BJ (cell line): Measurements from ENCODE around the gene CACNA2D2. TPM values are rescaled to one million over a fixed set of nuclear protein-coding genes. Genes with fewer than 3 reads are reported as not detected.

Source experiments
- CTCF ChIA-PET: fragments of 350-600 bp; formaldehyde crosslinking; extraction: SDS; loops from one replicate; lab custom pipeline; 2021; ENCODE audit warnings: antibody characterized with exemption, inconsistent platforms; lab: Yijun Ruan, JAX
- POLR2A ChIA-PET: fragments of 300-600 bp; sonication (Branson Sonifier 250); formaldehyde crosslinking; extraction: SDS; loops from one replicate; lab custom pipeline; 2021; ENCODE audit warnings: antibody characterized with exemption; lab: Charles Lee
- DNase-seq: peaks from one replicate; pipeline ENCODE4 v3.0.0-alpha.2; 2011; ENCODE audit warnings: low read depth
- H3K27me3 ChIP-seq: 2 replicates; pipeline ENCODE4 v1.6.0; 2011; ENCODE audit warnings: low read length; ENCODE audit not compliant: control insufficient read depth, insufficient read depth
- H3K36me3 ChIP-seq: 2 replicates; pipeline ENCODE4 v1.5.1; 2011; ENCODE audit warnings: low read length; ENCODE audit not compliant: control insufficient read depth, insufficient read depth
- H3K4me3 ChIP-seq: 2 replicates; pipeline ENCODE4 v1.5.1; 2011; ENCODE audit warnings: low read depth, mild to moderate bottlenecking, control low read depth, low read length
- CTCF ChIP-seq: IDR thresholded peaks from 2 replicates; pipeline ENCODE4 v1.5.1; 2011; ENCODE audit warnings: low read depth, mild to moderate bottlenecking, control low read depth, inconsistent platforms, low read length, moderate library complexity; ENCODE audit not compliant: insufficient read depth
- polyA plus RNA-seq: library from polyadenylated mRNA; depleted of rRNA; stranded (reverse); fragments of >200 nt; gene quantifications from 2 replicates; pipeline ENCODE4 v1.2.3, GENCODE V29; 2011

The CACNA2D2 gene
- polyA plus RNA-seq, 1 experiment, result 0.11 TPM

DNA sequence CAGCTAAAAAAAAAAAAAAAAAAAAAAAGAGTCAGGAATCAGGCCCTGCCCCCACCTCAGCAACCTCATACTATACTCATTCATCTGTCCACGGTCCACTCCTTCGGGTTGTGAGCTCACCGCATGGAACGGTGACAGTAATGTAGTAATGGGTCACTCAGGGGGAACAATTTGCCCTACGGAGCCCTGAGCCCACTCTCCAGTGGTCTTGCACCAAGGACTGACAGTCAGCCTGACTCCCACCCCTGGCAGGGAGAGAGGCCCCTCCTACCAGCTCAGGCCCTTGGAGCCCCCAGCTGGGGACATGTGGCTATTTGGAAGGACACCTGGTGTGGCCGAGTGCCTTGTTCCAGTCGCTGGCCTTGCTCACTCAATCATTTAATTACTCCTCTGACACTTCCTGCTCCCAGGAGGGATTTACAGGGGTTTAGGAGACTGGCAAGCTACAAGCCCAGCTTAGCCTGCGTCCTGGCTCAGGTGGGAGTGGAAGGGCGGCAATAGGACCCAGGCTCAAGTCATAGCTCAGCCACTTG is 19.9 kb upstream of the CACNA2D2 start:
- no peak for DNase-seq
- no peak for TF ChIP-seq CTCF
- H3K36me3 ChIP-seq, result no peaks in the 10 kb centered on the region
- peaks cover 10% of the 10 kb centered on the region for H3K27me3 ChIP-seq
- no peak overlapping the region for H3K4me3 ChIP-seq
- ChIA-PET POLR2A (no interaction called here), CTCF (interaction anchor here (0.9 to 5.3 kb wide), 4 partner anchors 8 to 91 kb away, joined by 3 to 46 read pairs (median 12); no protein-coding TSS in a partner anchor)

- no peaks in the 10 kb centered on the region for H3K36me3 ChIP-seq
- no peak for TF ChIP-seq CTCF
- DNase-seq, result no peak
- CTCF ChIA-PET, result interaction anchor here (1.0 to 5.3 kb wide), 8 partner anchors 9 to 29 kb away, joined by 3 to 46 read pairs (median 4); no protein-coding TSS in a partner anchor
- no peak overlapping the region for H3K4me3 ChIP-seq
- POLR2A ChIA-PET, result no interaction called here
- peaks cover 11% of the 10 kb centered on the region for H3K27me3 ChIP-seq
Observed at GRCh38 chr3:50521572-50521971, 18.1 kb upstream of the CACNA2D2 start.

- CTCF ChIA-PET, result interaction anchor here (0.9 to 5.3 kb wide), 5 partner anchors 11 to 30 kb away, joined by 3 to 46 read pairs (median 4); no protein-coding TSS in a partner anchor
- Histone ChIP-seq H3K27me3 (peaks cover 16% of the 10 kb centered on the region), H3K4me3 (no peak overlapping the region), H3K36me3 (no peaks in the 10 kb centered on the region)
- no peak for TF ChIP-seq CTCF
- DNase-seq, result no peak
- POLR2A ChIA-PET, result no interaction called here
Observed at GRCh38 chr3:50520849-50521248, 17.4 kb upstream of the CACNA2D2 start.

DNA sequence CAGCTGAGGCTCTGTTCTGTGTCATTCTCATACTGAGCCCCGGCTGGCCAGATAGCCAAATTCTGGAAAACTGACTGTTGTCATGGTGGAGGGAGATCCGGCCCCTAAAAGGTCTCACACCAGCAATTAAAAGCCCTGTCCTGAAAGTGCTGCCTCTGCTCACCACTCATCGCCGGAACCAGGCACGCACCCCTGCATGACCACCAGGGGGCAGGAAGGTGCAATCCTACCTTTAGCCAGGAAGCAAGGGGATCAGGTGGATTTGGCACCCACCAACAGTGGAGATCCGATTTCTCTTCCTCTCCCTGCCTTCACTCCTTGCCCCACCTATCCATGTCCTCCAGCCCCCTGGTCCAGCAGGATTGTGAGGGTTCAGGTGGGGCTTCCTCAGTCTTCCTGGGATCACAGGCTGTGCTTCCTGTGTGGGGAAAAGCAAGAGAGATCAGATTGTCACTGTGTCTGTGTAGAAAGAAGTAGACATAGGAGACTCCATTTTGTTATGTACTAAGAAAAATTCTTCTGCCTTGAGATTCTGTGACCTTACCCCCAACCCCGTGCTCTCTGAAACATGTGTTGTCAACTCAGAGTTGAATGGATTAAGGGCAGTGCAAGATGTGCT is 16.1 kb upstream of the CACNA2D2 start:
- peak; percentile 94 for TF ChIP-seq CTCF
- H3K36me3 ChIP-seq, result no peaks in the 10 kb centered on the region
- ChIA-PET CTCF (interaction anchor here (0.6 to 2.8 kb wide), 12 partner anchors 10 to 162 kb away, joined by 3 to 22 read pairs (median 6); no protein-coding TSS in a partner anchor), POLR2A (no interaction called here)
- H3K4me3 ChIP-seq, result no peak overlapping the region
- peaks cover 16% of the 10 kb centered on the region for H3K27me3 ChIP-seq
- no peak for DNase-seq

GRCh38 chr3:50518436-50518835 is 15.0 kb upstream of the CACNA2D2 start:
- no peak for TF ChIP-seq CTCF
- no peak for DNase-seq
- Histone ChIP-seq H3K27me3 (peaks cover 23% of the 10 kb centered on the region), H3K36me3 (no peaks in the 10 kb centered on the region), H3K4me3 (no peak overlapping the region)
- ChIA-PET POLR2A (interaction anchor here (0.6 kb wide), 1 partner anchor 67 kb away, joined by 11 read pairs; no protein-coding TSS in a partner anchor), CTCF (interaction anchor here (0.9 to 2.8 kb wide), 13 partner anchors 14 to 171 kb away, joined by 3 to 22 read pairs (median 6); no protein-coding TSS in a partner anchor)
